Upper lobe of left lung (tissue), 4 donors: Measurements from ENCODE around the gene DDHD1.

Experiments
- CTCF ChIP-seq, 6 experiments: fragments of 450-650 bp in 4 of 6; fragments of 200-600 bp in 2 of 6; sonication (generic) in 2 of 6; IDR thresholded peaks; one replicate each; pipeline ENCODE4 v1.5.1; 2016 to 2019; ENCODE audit warnings: antibody characterized with exemption in 6 of 6
- EP300 ChIP-seq, 4 donors: sonication (generic); formaldehyde crosslinking; IDR thresholded peaks; one replicate each; pipeline ENCODE4 v1.5.1; 2017; ENCODE audit warnings: antibody characterized with exemption in 4 of 4, control low read depth in 2 of 4
- POLR2AphosphoS5 ChIP-seq, 2 donors: sonication (generic); formaldehyde crosslinking; IDR thresholded peaks; one replicate each; pipeline ENCODE4 v1.5.1; 2017; ENCODE audit warnings: antibody characterized with exemption in 2 of 2

DNA sequence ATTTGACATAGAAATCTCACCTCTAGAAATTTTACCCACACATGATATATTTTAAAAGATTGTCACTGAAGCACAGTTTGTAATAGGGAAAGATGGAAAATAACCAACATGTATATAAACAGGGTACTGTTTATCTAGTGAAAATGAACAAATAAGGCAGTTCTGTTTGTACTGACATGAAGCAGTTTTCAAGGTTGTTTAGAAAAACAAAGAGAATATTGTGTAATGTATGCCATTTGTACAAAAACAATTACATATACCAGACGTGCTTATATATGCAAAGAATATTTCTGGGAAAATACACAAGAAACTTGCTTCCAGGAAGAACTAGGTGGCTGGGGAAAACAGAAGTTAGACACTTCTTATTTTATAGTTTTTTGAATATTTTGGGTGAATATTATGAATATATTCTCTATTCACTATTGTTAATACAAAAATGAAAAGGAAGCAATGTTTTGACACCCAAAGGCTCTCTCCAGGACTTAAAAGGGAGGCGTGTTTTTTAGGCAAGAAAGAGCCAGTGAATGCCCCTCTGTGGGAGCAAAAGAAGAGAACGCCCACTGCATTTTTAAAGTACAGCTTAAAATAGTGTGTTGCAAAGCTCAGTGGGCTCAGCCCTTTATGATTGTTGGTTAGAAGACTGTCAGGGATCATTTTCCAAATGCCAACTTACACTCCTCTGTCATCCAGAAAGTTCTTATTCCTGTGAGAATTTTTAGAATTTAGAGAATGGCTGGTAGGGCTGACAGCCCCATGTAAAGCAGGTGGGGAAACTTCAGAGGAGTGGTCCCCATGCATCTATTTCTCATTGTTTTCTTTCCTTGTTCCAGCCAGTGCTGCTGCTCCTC, 142.7 kb downstream of the DDHD1 start:
- TF ChIP-seq POLR2AphosphoS5 (IDR thresholded peaks at IDR 0.05): no peak
- TF ChIP-seq EP300 (IDR thresholded peaks at IDR 0.05): no peak
- no peak for TF ChIP-seq CTCF (IDR thresholded peaks at IDR 0.05)
